Activated T-helper 1 cell treated with anti-CD3 and anti-CD28 coated beads, Interleukin-12 subunit alpha, Interleukin-12 subunit beta, Interleukin-2, Interleukin-4 antibody, amounts not matched to agents 30 ng/mL and 10 ng/mL and 1 ng/mL, durations not matched to agents 14 hours and 24 hours and 36 hours (primary cell): ENCODE measurements around the gene UNC5A. TPM values are rescaled to one million over a fixed set of nuclear protein-coding genes. Genes with fewer than 3 reads are reported as not detected.

ENCODE experiments used
- DNase-seq: peaks from one replicate; pipeline ENCODE4 v3.0.0; 2021; ENCODE audit warnings: low spot score
- H3K27ac Mint-ChIP-seq: one replicate; pipeline ENCODE4 v1.8.0; 2021; ENCODE audit warnings: mild to moderate bottlenecking, mixed read lengths
- H3K27me3 Mint-ChIP-seq: one replicate; pipeline ENCODE4 v1.8.0; 2022; ENCODE audit warnings: mild to moderate bottlenecking, moderate library complexity, mixed read lengths; ENCODE audit not compliant: insufficient read depth
- H3K36me3 Mint-ChIP-seq: one replicate; pipeline ENCODE4 v1.8.0; 2021; ENCODE audit warnings: low read depth, mixed read lengths
- H3K4me1 Mint-ChIP-seq: one replicate; pipeline ENCODE4 v1.8.0; 2021; ENCODE audit warnings: low read depth, mixed read lengths
- H3K4me3 Mint-ChIP-seq: one replicate; pipeline ENCODE4 v1.8.0; 2021; ENCODE audit warnings: mild to moderate bottlenecking, moderate library complexity, mixed read lengths
- H3K9me3 Mint-ChIP-seq: one replicate; pipeline ENCODE4 v1.8.0; 2021; ENCODE audit warnings: mixed read lengths
- intact Hi-C: fragments of 100-400 bp; cut with micrococcal nuclease; formaldehyde crosslinking; loops from one replicate; pipeline ENCODE4 v1.15.1; 2024
- total RNA-seq: library from RNA; stranded (reverse); gene quantifications from 2 replicates; pipeline ENCODE4 v1.2.3, GENCODE V29; 2022

Gene UNC5A
- total RNA-seq, 1 donor from 2014 or later, result not detected

DNA sequence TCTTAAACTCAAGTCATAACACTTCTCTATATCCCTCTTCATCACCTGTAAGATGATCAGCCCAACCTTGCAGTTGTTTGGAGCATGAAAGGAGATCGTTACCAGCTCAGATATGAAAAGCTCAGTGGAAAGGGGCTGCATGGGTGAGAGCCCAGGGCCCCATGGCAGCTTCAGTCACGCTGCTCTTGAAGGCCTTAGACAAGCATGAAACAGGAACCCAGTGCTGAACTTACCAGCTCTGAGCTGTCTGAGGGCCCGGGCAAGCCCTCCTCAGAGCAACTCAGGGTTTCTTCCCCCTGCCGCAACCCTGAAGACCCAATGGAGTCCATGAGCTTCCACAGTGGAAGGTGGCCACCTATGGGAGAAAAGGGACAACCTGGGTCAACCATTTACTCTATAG, 85.5 kb downstream of the UNC5A start:
- Mint-ChIP-seq H3K36me3 (peaks cover 5% of the 10 kb centered on the region), H3K9me3 (no peaks in the 10 kb centered on the region), H3K27me3 (no peaks in the 10 kb centered on the region), H3K27ac (no peak overlapping the region), H3K4me1 (peaks cover 19% of the 10 kb centered on the region), H3K4me3 (no peak overlapping the region)
- intact Hi-C loops, result no loop called here
- no peak for DNase-seq

DNA sequence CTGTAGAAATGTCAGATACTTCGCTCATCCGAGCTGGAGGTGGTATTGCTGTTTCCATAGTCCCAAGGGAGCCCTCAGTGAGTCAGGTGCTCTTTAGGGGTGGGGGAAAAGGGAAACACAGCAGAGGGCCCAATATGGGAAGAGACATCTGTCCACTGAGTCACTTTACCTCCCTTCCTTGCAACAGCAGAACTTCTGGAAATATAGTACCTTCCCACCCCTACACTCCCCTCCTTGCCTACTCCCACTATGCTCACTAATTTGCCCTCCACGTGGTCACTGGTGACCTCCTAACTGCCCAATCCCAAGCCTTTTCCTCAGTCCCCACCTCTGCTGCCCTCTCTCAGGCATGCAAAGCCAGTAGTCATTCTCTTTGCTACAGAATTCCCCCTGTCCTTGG, 86.9 kb downstream of the UNC5A start:
- H3K36me3 Mint-ChIP-seq, result peaks cover 14% of the 10 kb centered on the region
- no peak overlapping the region for H3K4me3 Mint-ChIP-seq
- intact Hi-C loops, result no loop called here
- H3K4me1 Mint-ChIP-seq, result peaks cover 33% of the 10 kb centered on the region
- H3K27me3 Mint-ChIP-seq, result no peaks in the 10 kb centered on the region
- no peaks in the 10 kb centered on the region for H3K9me3 Mint-ChIP-seq
- H3K27ac Mint-ChIP-seq, result no peak overlapping the region
- DNase-seq, result no peak

- H3K36me3 Mint-ChIP-seq, result peaks cover 19% of the 10 kb centered on the region
- H3K4me3 Mint-ChIP-seq, result no peak within 1 kb of the TSS
- H3K4me1 Mint-ChIP-seq, result peaks cover 33% of the 10 kb centered on the region
- H3K27ac Mint-ChIP-seq, result peak within 1 kb of the TSS; percentile 8
- no peaks in the 10 kb centered on the region for H3K27me3 Mint-ChIP-seq
- no peak for DNase-seq
- intact Hi-C loops, result no loop called here
- no peaks in the 10 kb centered on the region for H3K9me3 Mint-ChIP-seq
Measured at GRCh38 chr5:176899296-176899891, 89.0 kb downstream of the UNC5A start, which contains the start of gene HK3. Gene HK3, minus strand, starts transcription at chr5:176899346. Its CDS starts 3,187 bp downstream, at chr5:176896159.

- no peak for DNase-seq
- intact Hi-C loops, result loop anchor here (5.0 kb wide), 1 partner anchor 363 kb away; the partner anchor contains the start of gene RNF44
- Mint-ChIP-seq H3K4me1 (peaks cover 33% of the 10 kb centered on the region), H3K9me3 (no peaks in the 10 kb centered on the region), H3K4me3 (no peak overlapping the region), H3K36me3 (peaks cover 26% of the 10 kb centered on the region), H3K27me3 (no peaks in the 10 kb centered on the region), H3K27ac (peak overlapping the region; percentile 8)
Measured at GRCh38 chr5:176899946-176900779, 89.8 kb downstream of the UNC5A start.

- peaks cover 29% of the 10 kb centered on the region for H3K4me1 Mint-ChIP-seq
- H3K36me3 Mint-ChIP-seq, result peaks cover 31% of the 10 kb centered on the region
- no peak for DNase-seq
- no peak overlapping the region for H3K4me3 Mint-ChIP-seq
- H3K27ac Mint-ChIP-seq, result peak overlapping the region; percentile 54
- intact Hi-C loops, result loop anchor here (1.0 to 5.0 kb wide), 2 partner anchors 247 to 363 kb away; partner anchors contain the start of gene RNF44
- no peaks in the 10 kb centered on the region for H3K27me3 Mint-ChIP-seq
- H3K9me3 Mint-ChIP-seq, result no peaks in the 10 kb centered on the region
Measured at GRCh38 chr5:176900780-176901204, 90.4 kb downstream of the UNC5A start.

DNA sequence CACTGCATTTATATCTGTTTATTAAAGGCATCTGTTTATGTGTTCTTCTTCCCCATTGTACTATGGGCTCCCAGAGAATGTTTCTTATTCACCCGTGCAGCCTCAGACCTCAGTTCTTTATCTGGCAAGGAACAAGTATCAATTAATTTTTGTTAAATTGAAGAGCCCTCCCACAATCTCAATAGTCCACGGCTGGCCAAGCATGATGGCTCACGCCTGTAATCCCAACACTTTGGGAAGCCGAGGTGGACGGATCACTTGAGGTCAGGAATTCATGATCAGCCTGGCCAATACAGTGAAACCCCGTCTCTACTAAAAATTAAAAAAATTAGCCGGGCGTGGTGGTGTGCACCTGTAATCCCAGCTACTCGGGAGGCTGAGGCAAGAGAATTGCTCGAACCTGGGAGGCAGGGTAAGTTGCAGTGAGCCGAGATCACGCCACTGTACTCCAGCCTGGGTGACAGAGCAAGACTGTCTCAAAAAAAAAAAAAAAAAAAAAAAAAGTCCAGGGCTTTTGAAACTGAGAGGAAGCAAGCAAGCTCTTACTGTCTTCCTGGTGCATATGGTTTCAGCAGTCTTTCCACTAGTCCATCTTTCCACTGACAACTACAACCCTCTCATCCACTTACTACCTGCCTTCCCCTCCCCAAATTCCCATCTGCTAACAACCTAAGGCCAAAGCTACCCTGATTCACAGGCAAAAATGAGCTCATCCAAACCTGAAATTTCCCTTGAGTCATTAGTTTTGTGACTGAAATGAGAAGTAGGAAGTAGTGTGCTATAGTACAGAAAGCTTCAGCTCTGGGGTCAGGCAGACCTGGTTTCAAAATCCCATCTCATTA, 91.1 kb downstream of the UNC5A start:
- Mint-ChIP-seq H3K27me3 (no peaks in the 10 kb centered on the region), H3K4me1 (peaks cover 28% of the 10 kb centered on the region), H3K36me3 (peaks cover 38% of the 10 kb centered on the region), H3K27ac (peak overlapping the region; percentile 82), H3K4me3 (peak overlapping the region; percentile 16), H3K9me3 (no peaks in the 10 kb centered on the region)
- intact Hi-C loops, result loop anchor here (1.0 to 5.0 kb wide), 2 partner anchors 248 to 364 kb away; partner anchors contain the start of gene RNF44
- DNase-seq, result no peak

DNA sequence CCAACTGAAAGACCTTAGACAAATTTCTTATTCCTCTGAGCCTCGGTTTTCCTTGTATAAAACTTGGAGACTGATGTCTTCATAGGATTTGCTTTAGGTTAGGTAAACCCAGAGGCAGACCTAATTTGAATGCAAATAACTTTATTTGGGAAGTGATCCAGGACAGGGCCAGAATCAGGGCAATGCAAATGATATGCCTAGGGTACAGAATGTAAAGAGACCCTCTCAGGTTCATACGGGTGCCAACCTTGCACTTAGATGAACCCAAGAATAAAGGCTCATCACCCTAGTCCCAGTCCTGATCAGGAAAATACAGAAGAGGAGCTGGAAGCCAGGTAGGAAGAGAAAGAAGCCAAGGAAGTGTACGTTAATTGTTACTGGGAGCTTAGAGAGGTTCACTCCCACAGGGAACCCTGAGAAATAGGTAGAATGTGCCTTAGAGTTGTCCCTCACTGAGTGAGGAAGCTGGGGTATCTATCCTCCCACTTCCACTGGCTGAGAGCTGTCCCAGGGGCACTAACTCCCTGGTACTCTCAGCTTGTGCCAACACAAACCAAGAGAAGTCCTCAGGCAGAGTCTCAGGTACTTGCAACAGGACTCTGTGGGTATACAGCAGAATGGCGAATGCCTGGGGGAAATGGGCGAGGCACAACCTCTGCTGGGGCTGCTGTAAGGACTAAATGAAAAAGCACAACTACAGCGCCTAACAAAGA, 91.9 kb downstream of the UNC5A start:
- Mint-ChIP-seq H3K9me3 (no peaks in the 10 kb centered on the region), H3K27me3 (no peaks in the 10 kb centered on the region), H3K4me1 (peaks cover 28% of the 10 kb centered on the region), H3K36me3 (peaks cover 44% of the 10 kb centered on the region), H3K27ac (peak overlapping the region; percentile 82), H3K4me3 (peak overlapping the region; percentile 16)
- DNase-seq, result no peak
- intact Hi-C loops, result loop anchor here (5.0 kb wide), 1 partner anchor 365 kb away; the partner anchor contains the start of gene RNF44

DNA sequence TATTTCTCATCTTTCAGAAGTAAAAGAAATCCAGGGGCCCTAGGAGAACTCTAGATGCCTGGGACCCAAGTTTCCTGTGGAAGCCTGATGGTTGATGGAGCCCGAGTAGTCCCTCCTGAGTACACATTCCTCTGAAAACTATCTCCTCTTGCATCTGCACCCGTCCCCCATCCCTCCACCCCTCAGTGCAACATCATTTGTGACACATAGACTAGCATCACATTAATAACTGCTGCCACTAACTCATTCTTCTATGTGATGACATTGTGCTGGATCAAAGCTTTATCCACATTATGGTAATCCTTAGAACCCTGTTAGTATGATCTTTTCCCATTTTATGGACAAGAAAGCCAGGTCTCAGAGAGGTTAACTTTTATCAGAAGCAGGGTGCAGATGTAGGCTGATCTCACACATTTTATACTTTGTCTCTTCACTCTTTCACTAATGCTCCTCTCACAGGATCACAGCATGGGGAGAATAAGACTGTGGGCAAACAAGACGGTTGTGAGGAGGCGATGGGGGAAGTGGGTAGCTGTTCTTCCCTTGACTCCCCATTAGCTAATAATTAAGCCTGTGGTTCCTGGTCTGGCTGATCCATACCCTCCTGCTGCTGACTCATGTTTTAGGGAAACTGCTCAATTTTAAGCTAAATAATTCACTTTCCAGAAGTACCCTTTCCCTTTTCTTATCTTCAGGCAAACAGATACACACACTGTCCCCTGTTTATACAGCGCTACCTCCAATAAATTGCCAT, 92.7 kb downstream of the UNC5A start:
- Mint-ChIP-seq H3K4me3 (no peak overlapping the region), H3K36me3 (peaks cover 49% of the 10 kb centered on the region), H3K27ac (peak overlapping the region; percentile 0), H3K27me3 (no peaks in the 10 kb centered on the region), H3K9me3 (no peaks in the 10 kb centered on the region), H3K4me1 (peaks cover 28% of the 10 kb centered on the region)
- intact Hi-C loops, result loop anchor here (5.0 kb wide), 1 partner anchor 366 kb away; the partner anchor contains the start of gene RNF44
- no peak for DNase-seq

DNA sequence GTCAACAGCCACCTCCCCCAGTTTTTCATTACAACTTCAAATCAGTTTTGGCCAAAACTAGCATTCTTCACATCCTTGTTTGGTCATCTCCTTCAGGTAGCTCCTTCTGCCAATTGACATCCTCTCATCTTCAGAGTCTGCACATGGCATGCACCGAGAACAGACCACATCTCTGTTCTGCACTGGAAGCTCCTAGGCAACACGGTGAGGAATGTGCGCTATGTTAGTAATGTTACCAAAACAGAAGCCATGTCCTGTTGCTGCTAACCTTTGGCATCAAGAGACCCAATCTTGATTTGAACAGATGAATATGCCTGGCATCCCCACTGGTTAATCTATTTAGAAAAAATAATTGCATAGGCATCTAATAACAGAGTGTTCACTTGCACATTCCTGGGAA, 93.9 kb downstream of the UNC5A start:
- no peaks in the 10 kb centered on the region for H3K27me3 Mint-ChIP-seq
- no peak overlapping the region for H3K27ac Mint-ChIP-seq
- no peak overlapping the region for H3K4me3 Mint-ChIP-seq
- peaks cover 24% of the 10 kb centered on the region for H3K4me1 Mint-ChIP-seq
- peaks cover 55% of the 10 kb centered on the region for H3K36me3 Mint-ChIP-seq
- DNase-seq, result no peak
- intact Hi-C loops, result loop anchor here (5.0 kb wide), 1 partner anchor 367 kb away; the partner anchor contains the start of gene RNF44
- no peaks in the 10 kb centered on the region for H3K9me3 Mint-ChIP-seq

DNA sequence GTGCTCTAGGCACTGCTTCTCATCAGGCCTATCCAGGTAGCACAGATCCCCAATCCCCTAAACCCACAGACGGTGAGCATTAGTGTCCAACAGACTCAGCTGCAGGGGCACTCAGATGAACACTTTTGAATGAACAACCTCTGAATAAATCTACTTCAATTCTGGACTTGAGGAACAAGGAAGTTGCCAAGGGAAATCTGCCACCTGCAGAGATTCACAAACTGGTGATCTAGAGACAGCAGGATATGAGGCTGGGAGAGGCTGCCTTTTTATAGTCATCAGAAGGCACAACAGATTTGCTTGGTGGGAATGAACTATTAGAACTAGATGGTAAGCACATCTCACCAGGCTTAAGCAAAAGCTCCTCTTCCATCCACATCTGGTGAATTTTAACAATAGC, 95.8 kb downstream of the UNC5A start:
- Mint-ChIP-seq H3K36me3 (peaks cover 50% of the 10 kb centered on the region), H3K4me1 (peaks cover 22% of the 10 kb centered on the region), H3K27ac (no peak overlapping the region), H3K9me3 (no peaks in the 10 kb centered on the region), H3K4me3 (no peak overlapping the region), H3K27me3 (no peaks in the 10 kb centered on the region)
- intact Hi-C loops, result no loop called here
- no peak for DNase-seq

GRCh38 chr5:176906796-176907195, 96.4 kb downstream of the UNC5A start:
- peaks cover 15% of the 10 kb centered on the region for H3K4me1 Mint-ChIP-seq
- intact Hi-C loops, result no loop called here
- no peak overlapping the region for H3K27ac Mint-ChIP-seq
- no peaks in the 10 kb centered on the region for H3K27me3 Mint-ChIP-seq
- H3K9me3 Mint-ChIP-seq, result no peaks in the 10 kb centered on the region
- DNase-seq, result no peak
- peaks cover 51% of the 10 kb centered on the region for H3K36me3 Mint-ChIP-seq
- H3K4me3 Mint-ChIP-seq, result no peak overlapping the region
